GM10847 (cell line): ENCODE measurements around the gene ANKRD40CL.

Experiments
- POLR2A ChIP-seq: IDR thresholded peaks from 2 replicates; pipeline ENCODE4 v1.6.1; 2011; ENCODE audit not compliant: insufficient read length; ENCODE audit errors: extremely low read depth

Gene ANKRD40CL

DNA sequence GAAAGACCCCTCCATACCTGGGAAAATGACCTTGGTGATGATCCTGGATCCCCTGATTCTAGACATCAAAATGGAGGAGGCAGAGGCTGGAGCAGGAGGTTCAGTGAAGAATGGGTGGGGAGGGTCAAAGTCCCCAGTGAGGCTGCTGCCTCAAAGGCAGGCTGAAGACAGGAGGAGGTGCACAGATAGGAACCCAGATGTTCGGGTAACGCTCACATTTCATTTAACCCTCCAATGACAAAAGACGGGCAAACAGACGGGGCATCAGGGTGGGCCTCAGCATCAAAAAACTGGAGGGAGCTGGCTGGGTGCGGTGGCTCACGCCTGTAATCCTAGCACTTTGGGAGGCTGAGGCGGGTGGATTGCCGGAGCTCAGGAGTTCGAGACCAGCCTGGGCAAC is at the start of gene ANKRD40CL:
TSS of gene ANKRD40CL (minus strand) at position 73 of the 400 bp plus-strand sequence. CDS start 605 bp downstream, outside the sequence.
- no peak for TF ChIP-seq POLR2A

GRCh38 chr17:50816271-50816670 is 49.0 kb upstream of the ANKRD40CL start:
- TF ChIP-seq POLR2A, result no peak

DNA sequence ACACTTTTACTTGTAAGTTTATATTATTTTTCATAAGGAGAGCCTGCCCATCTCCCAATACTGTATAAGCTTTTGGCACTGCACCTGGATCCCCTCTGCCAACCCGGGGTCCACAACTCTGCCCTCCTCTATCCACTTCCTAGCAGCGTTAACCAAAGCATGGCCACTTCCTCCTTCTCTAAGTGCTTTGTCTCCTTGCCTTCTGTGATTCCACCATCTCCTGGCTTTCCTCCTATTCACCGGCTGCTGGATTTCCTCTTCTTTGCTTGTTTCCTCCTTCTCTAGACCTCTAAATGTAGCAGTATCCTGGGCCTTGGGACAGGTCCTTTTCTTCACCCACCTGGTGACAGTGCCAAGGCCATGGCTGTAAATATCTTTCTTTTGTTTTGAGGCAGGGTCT is 48.1 kb upstream of the ANKRD40CL start:
- TF ChIP-seq POLR2A, result no peak

DNA sequence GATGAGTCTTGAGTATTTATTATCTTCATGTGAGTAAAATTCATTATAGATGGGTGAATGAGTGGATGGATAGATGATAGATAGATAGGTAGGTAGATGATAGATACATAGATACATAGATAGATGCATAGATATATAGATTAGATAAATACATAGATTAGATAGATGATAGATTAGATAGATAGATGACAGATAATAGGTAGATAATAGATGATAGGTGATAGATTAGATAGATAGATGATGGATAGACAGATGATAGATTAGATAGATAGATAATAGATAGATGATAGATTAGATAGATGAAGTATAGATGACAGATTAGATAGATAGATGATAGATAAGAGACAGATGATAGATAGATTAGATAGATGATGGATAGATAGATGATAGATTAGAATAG is 46.3 kb upstream of the ANKRD40CL start:
- TF ChIP-seq POLR2A, result no peak

DNA sequence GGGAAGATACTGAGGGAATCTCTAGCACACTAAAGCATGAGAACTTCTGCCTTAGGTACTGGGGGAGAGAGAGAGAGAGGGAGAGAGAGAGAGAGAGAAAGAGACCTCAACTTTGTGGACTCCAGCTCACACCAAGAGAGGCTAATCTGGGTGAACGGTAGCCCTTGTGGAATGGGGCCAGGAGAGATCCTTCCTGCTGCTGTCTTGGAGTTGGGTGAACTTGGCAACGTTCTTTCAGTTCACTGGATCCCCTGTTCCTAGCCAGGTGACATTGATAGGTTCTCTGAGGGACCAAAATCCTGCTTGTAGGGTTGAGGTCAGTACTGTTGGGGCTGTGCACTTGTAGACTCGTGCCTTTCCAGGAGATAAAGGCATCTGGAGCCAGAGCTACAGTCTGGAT is 41.6 kb upstream of the ANKRD40CL start:
- TF ChIP-seq POLR2A, result no peak

DNA sequence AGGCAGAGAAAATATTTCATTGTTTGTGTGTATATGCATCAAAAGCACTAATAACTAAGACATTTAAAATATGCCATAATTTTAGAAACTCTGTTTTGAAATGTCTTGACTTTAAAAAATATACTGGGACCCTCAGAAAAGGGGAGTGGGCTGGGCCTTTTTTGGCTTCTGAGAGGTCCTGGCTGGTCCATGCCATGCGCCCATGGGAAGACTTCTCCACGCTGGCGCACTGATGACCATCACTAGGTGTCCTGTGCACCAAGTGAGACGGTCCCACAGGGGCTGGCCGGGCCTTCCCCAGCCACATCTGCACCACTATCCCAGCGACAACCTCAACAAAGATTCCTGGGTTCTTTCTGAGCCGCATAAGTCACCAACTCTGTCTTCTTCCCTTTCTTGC is 41.1 kb upstream of the ANKRD40CL start:
- TF ChIP-seq POLR2A, result no peak

DNA sequence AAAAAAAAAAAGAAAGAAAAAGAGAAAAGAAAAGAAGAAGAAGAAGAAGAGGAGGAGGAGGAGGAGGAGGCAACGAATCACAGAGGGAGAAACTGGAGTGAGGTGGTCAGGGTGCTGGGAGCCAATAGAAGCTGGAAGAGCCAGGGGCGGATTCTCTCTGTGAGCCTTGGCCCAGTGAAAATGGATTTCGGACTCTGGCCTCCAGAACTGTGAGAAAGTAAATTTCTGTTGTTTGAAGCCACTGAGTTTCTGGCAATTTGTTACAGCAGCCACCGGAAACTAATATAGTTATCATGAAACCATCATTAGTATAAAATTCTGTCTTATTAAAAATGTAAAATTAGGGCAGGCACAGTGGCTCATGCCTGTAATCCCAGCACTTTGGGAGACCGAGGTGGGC is 40.4 kb upstream of the ANKRD40CL start:
- no peak for TF ChIP-seq POLR2A

DNA sequence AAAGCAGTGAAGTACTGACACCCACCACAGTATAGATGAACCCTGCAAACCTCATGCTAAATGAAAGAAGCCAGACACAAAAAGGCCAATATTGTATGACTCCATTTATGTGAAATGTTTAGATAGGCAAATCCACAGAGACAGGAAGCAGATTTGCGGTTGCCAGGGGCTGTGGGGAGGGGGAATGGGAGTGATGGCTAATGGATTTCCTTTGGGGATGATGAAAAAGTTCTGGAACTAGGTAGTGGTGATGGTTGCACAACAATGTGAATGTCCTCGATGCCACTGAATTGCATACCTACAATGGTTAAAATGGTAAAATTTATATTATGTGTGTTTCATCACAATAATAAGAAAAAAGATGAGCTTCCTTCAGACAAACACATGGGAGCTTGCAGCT is 39.7 kb upstream of the ANKRD40CL start:
- TF ChIP-seq POLR2A, result no peak

DNA sequence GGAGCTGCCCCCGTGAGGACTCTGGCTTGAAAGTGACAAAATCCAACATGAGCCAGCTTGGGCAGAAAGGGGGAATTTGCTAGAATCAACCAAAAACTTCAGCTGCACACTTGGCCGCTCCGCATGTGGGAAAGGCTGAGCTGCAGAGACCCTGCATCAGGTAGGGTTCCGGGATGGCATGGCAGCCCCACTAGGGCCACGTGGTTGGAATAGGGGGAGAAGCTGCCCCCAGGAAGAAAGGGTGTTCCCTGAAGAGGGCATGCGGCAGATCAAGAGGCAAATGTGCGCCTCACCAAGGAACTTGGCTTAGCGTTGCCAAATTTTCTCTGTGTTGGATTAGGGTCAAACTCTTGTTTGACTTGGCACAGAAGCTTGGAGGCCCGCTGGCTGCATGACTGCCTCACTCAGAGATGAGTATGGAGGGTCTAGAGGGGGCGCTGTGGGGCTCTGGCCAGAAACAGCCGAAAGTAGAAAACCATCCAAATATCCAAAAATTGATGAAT is 38.9 kb upstream of the ANKRD40CL start:
- no peak for TF ChIP-seq POLR2A

DNA sequence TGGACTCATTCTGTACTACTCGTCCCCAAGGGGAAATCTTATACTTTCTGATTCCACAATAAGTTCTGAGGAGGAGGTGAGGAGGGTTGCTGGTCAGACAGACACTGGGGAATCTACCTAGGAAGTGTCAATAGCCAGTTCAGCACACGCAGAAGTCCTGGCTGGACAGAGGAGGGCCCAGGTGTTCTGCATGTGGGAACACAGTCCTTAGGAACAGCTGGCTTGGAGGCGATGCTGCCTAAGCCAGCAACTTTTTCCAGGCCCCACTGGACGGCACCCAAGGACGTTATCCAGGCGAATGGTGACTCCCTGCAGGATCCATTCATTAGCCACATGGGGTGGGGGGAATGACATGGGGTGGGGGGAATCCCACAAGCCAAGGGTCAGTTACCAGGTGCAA is 38.2 kb upstream of the ANKRD40CL start:
- no peak for TF ChIP-seq POLR2A

DNA sequence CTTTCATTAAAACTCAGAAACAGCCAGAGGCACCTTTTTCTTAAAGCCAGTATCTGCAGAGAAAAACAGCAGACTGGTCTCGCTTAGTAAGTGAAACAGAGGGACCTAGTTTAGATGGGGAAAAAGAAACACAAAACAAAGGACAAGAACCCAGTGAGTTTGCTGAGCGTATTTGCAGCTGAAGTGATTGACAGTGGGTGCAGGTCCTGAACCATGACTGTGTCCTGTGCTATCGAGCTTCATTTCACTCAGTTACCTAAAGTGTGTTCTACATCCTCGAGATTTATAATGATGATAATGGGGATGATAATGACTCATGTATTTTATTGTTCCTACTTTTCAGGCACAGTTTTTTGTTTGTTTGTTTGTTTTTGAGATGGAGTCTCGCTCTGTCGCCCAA is 36.4 kb upstream of the ANKRD40CL start:
- TF ChIP-seq POLR2A, result no peak

DNA sequence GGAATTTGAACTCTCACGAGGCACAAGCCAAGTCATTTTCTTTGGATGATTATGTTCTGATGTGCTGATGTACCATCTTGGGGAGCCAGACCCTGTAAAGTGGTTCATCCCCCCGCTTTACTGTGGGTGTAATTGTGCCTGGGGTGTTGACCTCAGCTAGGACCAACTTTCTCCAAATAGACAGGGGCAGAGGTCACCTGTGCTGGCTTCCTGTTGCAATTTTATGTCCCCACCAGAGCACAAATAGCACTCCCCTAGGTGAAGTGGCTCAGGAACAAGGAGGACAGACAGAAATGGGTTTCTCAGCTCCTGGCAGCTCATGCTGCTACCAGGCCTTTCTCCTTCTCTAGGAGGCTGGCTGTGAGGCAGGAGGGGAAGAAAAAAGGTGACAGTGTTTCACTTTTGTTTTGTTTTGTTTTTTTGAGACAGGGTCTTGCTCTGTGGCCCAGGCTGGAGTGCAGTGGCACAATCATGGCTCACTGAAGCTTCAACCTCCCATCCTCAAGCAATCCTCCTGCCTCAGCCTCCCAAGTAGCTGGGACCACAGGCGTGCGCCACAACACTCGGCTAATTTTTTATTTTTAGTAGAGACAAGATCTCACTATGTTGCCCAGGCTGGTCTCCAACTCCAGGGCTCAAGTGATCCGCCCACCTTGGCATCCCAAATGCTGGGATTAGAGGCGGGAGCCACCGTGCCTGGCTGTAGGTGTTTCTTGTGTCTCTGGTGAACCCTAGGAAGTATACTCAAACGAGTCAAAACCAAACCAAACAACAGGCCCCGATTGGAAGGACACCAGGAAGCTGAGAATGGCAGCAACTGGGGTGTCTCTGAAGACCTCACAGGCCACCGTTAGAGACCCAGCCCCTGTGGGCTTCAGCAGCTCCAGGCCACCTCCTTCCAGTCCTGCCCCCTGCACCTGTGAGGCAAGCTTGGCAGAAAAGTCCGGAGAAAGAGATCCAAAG is 35.6 kb upstream of the ANKRD40CL start:
- no peak for TF ChIP-seq POLR2A

GRCh38 chr17:50800196-50800700 is 32.9 kb upstream of the ANKRD40CL start:
- TF ChIP-seq POLR2A, result no peak

DNA sequence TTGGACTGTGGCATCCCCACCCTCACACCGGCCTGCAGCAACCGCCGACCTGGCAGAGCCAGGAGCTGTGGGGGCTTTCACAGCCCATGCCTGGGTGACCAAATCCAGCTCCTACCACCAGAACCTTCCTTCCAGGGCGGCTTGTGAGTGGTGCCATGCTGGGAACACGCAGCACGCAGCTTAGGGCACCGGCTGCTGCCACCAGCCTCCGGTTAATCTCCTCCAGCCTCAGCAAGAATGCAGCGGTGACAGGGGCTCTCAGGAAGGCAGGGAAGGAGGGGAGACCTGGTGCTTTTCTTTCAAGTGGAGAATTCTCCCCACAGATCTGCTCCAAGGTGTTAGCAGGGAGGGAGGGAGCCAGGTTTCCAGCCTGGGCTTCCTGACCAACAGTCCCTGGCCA is 32.3 kb upstream of the ANKRD40CL start:
- no peak for TF ChIP-seq POLR2A

- TF ChIP-seq POLR2A, result no peak
These were observed 31.3 kb upstream of the ANKRD40CL start for GRCh38 chr17:50798424-50799288.
